A673 (cell line): Measurements from ENCODE around the gene GZMM. TPM values are rescaled to one million over a fixed set of nuclear protein-coding genes. Genes with fewer than 3 reads are reported as not detected.

Experiments used
- BruUV-seq: library from RNA; stranded (reverse); fragments of 400-500 nt; replicated peaks from 2 replicates; lab custom pipeline; 2021; lab: Mats Ljungman, UMichigan
- CTCF ChIA-PET: fragments of 300-600 bp; sonication (Branson Sonifier 250); formaldehyde crosslinking; loops from one replicate; lab custom pipeline; 2022; ENCODE audit warnings: antibody characterized with exemption; lab: Charles Lee
- POLR2A ChIA-PET: fragments of 300-600 bp; sonication (Branson Sonifier 250); formaldehyde crosslinking; loops from one replicate; lab custom pipeline; 2022; ENCODE audit warnings: antibody characterized with exemption; ENCODE audit not compliant: low non-redundant PET; lab: Charles Lee
- DNase-seq: peaks from one replicate; pipeline ENCODE4 v3.0.0-alpha.2; 2015; ENCODE audit warnings: low spot score
- H3K27ac ChIP-seq: fragments of 200-600 bp; sonication (generic); 2 replicates; pipeline ENCODE4 v1.5.1; 2016; ENCODE audit warnings: mixed run types, low read depth, mild to moderate bottlenecking, mixed read lengths, antibody characterized with exemption, low read length; ENCODE audit not compliant: poor library complexity, severe bottlenecking
- H3K27me3 ChIP-seq: fragments of 200-600 bp; sonication (generic); replicated peaks from 2 replicates; pipeline ENCODE4 v1.6.1; 2017; ENCODE audit warnings: mixed run types, low read depth, mild to moderate bottlenecking, mixed read lengths, antibody characterized with exemption, low read length; ENCODE audit not compliant: insufficient read depth, poor library complexity
- H3K36me3 ChIP-seq: fragments of 200-600 bp; sonication (generic); 2 replicates; pipeline ENCODE4 v1.6.1; 2016; ENCODE audit warnings: mixed run types, mild to moderate bottlenecking, mixed read lengths, antibody characterized with exemption, low read length; ENCODE audit not compliant: insufficient read depth, poor library complexity, severe bottlenecking
- H3K4me1 ChIP-seq: fragments of 200-600 bp; sonication (generic); 2 replicates; pipeline ENCODE4 v1.6.1; 2017; ENCODE audit warnings: mixed run types, mild to moderate bottlenecking, mixed read lengths, antibody characterized with exemption, low read length; ENCODE audit not compliant: insufficient read depth, poor library complexity, severe bottlenecking
- H3K4me3 ChIP-seq: fragments of 200-600 bp; sonication (generic); 2 replicates; pipeline ENCODE4 v1.5.1; 2016; ENCODE audit warnings: low read depth, mixed run types, mild to moderate bottlenecking, mixed read lengths, low read length; ENCODE audit not compliant: poor library complexity, severe bottlenecking
- H3K9me3 ChIP-seq: fragments of 200-600 bp; sonication (generic); 2 replicates; pipeline ENCODE4 v1.6.1; 2016; ENCODE audit warnings: mixed run types, low read depth, mild to moderate bottlenecking, mixed read lengths, antibody characterized with exemption, low read length; ENCODE audit not compliant: poor library complexity, severe bottlenecking
- EZH2 ChIP-seq: fragments of 200-600 bp; sonication (generic); IDR thresholded peaks from 2 replicates; pipeline ENCODE4 v1.6.1; 2017; ENCODE audit warnings: borderline replicate concordance, low read depth, mild to moderate bottlenecking, mixed read lengths, antibody characterized with exemption, low read length; ENCODE audit not compliant: poor library complexity, severe bottlenecking
- intact Hi-C: fragments of 100-400 bp; cut with micrococcal nuclease; formaldehyde crosslinking; loops from one replicate; pipeline ENCODE4 v1.10.0; 2022; ENCODE audit not compliant: unreplicated experiment
- total RNA-seq: library from RNA; stranded (reverse); gene quantifications from 2 replicates; pipeline ENCODE4 v1.2.3, GENCODE V29; 2021
- TF ChIP-seq, protein P1 (sequence below): fragments of 300-800, 200-600 bp; sonication (generic); conservative IDR thresholded peaks from 2 replicates; pipeline ENCODE4 v1.5.1; 2017; ENCODE audit warnings: low read depth, mild to moderate bottlenecking, antibody characterized with exemption, low read length, moderate library complexity, mixed read lengths

GZMM gene
- total RNA-seq, 1 experiment from 2014 or later, result 2.5 TPM

GRCh38 chr19:570937-571565 lies 27.2 kb downstream of the GZMM start:
- Histone ChIP-seq H3K9me3 (no peaks in the 10 kb centered on the region), H3K36me3 (no peaks in the 10 kb centered on the region), H3K4me3 (peak overlapping the region; percentile 99), H3K4me1 (peaks cover 27% of the 10 kb centered on the region), H3K27ac (peak overlapping the region; percentile 97), H3K27me3 (no peaks in the 10 kb centered on the region)
- BruUV-seq, result TSS peak; percentile 83
- peak; percentile 86 for DNase-seq
- intact Hi-C loops, result loop anchor here (5.0 kb wide), 1 partner anchor 39 kb away; the partner anchor contains the start of gene CDC34
- CTCF ChIA-PET, result no interaction called here
- TF ChIP-seq, protein P1, sequence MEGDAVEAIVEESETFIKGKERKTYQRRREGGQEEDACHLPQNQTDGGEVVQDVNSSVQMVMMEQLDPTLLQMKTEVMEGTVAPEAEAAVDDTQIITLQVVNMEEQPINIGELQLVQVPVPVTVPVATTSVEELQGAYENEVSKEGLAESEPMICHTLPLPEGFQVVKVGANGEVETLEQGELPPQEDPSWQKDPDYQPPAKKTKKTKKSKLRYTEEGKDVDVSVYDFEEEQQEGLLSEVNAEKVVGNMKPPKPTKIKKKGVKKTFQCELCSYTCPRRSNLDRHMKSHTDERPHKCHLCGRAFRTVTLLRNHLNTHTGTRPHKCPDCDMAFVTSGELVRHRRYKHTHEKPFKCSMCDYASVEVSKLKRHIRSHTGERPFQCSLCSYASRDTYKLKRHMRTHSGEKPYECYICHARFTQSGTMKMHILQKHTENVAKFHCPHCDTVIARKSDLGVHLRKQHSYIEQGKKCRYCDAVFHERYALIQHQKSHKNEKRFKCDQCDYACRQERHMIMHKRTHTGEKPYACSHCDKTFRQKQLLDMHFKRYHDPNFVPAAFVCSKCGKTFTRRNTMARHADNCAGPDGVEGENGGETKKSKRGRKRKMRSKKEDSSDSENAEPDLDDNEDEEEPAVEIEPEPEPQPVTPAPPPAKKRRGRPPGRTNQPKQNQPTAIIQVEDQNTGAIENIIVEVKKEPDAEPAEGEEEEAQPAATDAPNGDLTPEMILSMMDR, result no peak
- no peak for TF ChIP-seq EZH2
- POLR2A ChIA-PET, result interaction anchor here (0.9 kb wide), 1 partner anchor 635 kb away, joined by 3 read pairs; the partner anchor contains the start of gene STK11

DNA sequence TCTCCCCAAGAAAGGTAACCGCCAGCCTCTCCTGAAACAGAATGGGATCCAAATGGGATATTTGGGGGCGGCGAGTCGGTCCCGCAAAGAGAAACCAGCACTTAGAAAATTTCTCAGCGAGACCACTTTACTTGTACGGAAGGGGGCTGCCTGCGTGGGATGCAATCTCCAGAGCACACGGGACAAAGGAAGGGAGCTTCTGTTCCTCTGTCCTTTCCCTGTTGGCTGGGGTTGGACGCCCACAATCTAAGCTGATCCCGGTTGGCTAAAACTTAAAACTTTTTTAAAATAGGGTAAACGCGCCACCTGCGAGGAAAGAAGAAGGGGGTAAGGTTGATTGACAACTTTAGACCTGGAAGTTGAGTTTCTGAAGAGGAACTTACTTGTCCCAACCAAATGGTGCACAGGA lies 27.7 kb downstream of the GZMM start:
- BruUV-seq, result TSS peak; percentile 13
- H3K27me3 ChIP-seq, result no peaks in the 10 kb centered on the region
- H3K4me3 ChIP-seq, result peak overlapping the region; percentile 99
- intact Hi-C loops, result loop anchor here (5.0 kb wide), 1 partner anchor 39 kb away; the partner anchor contains the start of gene CDC34
- peak; percentile 80 for DNase-seq
- H3K4me1 ChIP-seq, result peaks cover 27% of the 10 kb centered on the region
- no peaks in the 10 kb centered on the region for H3K9me3 ChIP-seq
- POLR2A ChIA-PET, result interaction anchor here (0.5 to 0.9 kb wide), 2 partner anchors 334 to 634 kb away, joined by 3 to 5 read pairs; partner anchors contain the start of gene STK11
- CTCF ChIA-PET, result no interaction called here
- TF ChIP-seq, protein P1, result no peak
- no peak for TF ChIP-seq EZH2
- H3K36me3 ChIP-seq, result no peaks in the 10 kb centered on the region
- H3K27ac ChIP-seq, result peak overlapping the region; percentile 97

- H3K9me3 ChIP-seq, result no peaks in the 10 kb centered on the region
- intact Hi-C loops, result loop anchor here (5.0 kb wide), 1 partner anchor 40 kb away; the partner anchor contains the start of gene CDC34
- peak; percentile 99 for DNase-seq
- BruUV-seq, result no TSS peak
- ChIA-PET CTCF (no interaction called here), POLR2A (interaction anchor here (0.5 to 0.9 kb wide), 2 partner anchors 333 to 634 kb away, joined by 3 to 5 read pairs; partner anchors contain the start of gene STK11)
- H3K27ac ChIP-seq, result peak within 1 kb of the TSS; percentile 97
- TF ChIP-seq, protein P1, result no peak
- TF ChIP-seq EZH2, result no peak
- peaks cover 20% of the 10 kb centered on the region for H3K4me1 ChIP-seq
- no peaks in the 10 kb centered on the region for H3K36me3 ChIP-seq
- H3K27me3 ChIP-seq, result no peaks in the 10 kb centered on the region
- peak within 1 kb of the TSS; percentile 99 for H3K4me3 ChIP-seq
Measured at GRCh38 chr19:572140-572742, 28.4 kb downstream of the GZMM start, which contains the start of gene BSG. TSS of gene BSG (plus strand) at chr19:572596. CDS start at chr19:572635, 39 bp downstream.
